Measurements from ENCODE around the gene AFAP1L1. TPM values are rescaled to one million over a fixed set of nuclear protein-coding genes. Genes with fewer than 3 reads are reported as not detected.

Gene AFAP1L1
- total RNA-seq, 2 experiments from 2014 or later = not detected

GRCh38 chr5:149379177-149379761 is 107.6 kb downstream of the AFAP1L1 start, which contains the start of gene IL17B:
Gene IL17B (minus strand): TSS chr5:149379292. CDS start chr5:149379225, 67 bp downstream.
- BruUV-seq (replicated peaks) = no TSS peak
- TF ChIP-seq, protein P1, sequence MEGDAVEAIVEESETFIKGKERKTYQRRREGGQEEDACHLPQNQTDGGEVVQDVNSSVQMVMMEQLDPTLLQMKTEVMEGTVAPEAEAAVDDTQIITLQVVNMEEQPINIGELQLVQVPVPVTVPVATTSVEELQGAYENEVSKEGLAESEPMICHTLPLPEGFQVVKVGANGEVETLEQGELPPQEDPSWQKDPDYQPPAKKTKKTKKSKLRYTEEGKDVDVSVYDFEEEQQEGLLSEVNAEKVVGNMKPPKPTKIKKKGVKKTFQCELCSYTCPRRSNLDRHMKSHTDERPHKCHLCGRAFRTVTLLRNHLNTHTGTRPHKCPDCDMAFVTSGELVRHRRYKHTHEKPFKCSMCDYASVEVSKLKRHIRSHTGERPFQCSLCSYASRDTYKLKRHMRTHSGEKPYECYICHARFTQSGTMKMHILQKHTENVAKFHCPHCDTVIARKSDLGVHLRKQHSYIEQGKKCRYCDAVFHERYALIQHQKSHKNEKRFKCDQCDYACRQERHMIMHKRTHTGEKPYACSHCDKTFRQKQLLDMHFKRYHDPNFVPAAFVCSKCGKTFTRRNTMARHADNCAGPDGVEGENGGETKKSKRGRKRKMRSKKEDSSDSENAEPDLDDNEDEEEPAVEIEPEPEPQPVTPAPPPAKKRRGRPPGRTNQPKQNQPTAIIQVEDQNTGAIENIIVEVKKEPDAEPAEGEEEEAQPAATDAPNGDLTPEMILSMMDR (conservative IDR thresholded peaks at IDR 0.05; ENCODE audit: low read length) = no peak
- TF ChIP-seq EZH2phosphoT487 (IDR thresholded peaks at IDR 0.05; ENCODE audit: borderline replicate concordance, low read depth, low read length) = no peak
- ChIA-PET POLR2A (interaction anchor here (1.1 kb wide), 1 partner anchor 178 kb away, joined by 3 read pairs; no protein-coding TSS in a partner anchor), CTCF (ENCODE audit: unreplicated experiment) (interaction anchor here (0.6 to 1.4 kb wide), 2 partner anchors 23 to 186 kb away, joined by 3 to 7 read pairs; no protein-coding TSS in a partner anchor)
- Histone ChIP-seq H3K9me3 (ENCODE audit: low read length) (no peaks in the 10 kb centered on the region), H3K27ac (ENCODE audit: low read depth, low read length, poor library complexity, severe bottlenecking) (no peak within 1 kb of the TSS), H3K4me2 (ENCODE audit: low read length) (no peak within 1 kb of the TSS), H3K4me3 (ENCODE audit: low read depth, low read length, poor library complexity, severe bottlenecking) (no peak within 1 kb of the TSS), H3K36me3 (ENCODE audit: insufficient read depth, low read length) (no peaks in the 10 kb centered on the region), H3K79me2 (ENCODE audit: insufficient read depth, low read depth, low read length) (no peaks in the 10 kb centered on the region), H3K9me2 (ENCODE audit: insufficient read depth, low read length) (no peaks in the 10 kb centered on the region), H2AFZ (ENCODE audit: low read length) (no peak within 1 kb of the TSS), H3K4me1 (ENCODE audit: insufficient read depth, low read length, poor library complexity, severe bottlenecking) (no peaks in the 10 kb centered on the region), H4K20me1 (ENCODE audit: insufficient read depth, low read length) (no peaks in the 10 kb centered on the region)
- no peak for DNase-seq (ENCODE audit: low spot score)
- intact Hi-C loops (cut with micrococcal nuclease; ENCODE audit: unreplicated experiment) = no loop called here

GRCh38 chr5:149379818-149380374 is 108.2 kb downstream of the AFAP1L1 start:
- intact Hi-C loops (cut with micrococcal nuclease; ENCODE audit: unreplicated experiment) = no loop called here
- no TSS peak for BruUV-seq (replicated peaks)
- ChIA-PET POLR2A (interaction anchor here (0.6 to 1.1 kb wide), 3 partner anchors 26 to 225 kb away, joined by 3 to 5 read pairs (median 4); no protein-coding TSS in a partner anchor), CTCF (ENCODE audit: unreplicated experiment) (interaction anchor here (1.4 kb wide), 1 partner anchor 185 kb away, joined by 3 read pairs; no protein-coding TSS in a partner anchor)
- no peaks in the 10 kb centered on the region for H3K79me2 ChIP-seq (ENCODE audit: insufficient read depth, low read depth, low read length)
- no peak overlapping the region for H3K27ac ChIP-seq (ENCODE audit: low read depth, low read length, poor library complexity, severe bottlenecking)
- no peak for TF ChIP-seq EZH2phosphoT487 (IDR thresholded peaks at IDR 0.05; ENCODE audit: borderline replicate concordance, low read depth, low read length)
- TF ChIP-seq, protein P1 (conservative IDR thresholded peaks at IDR 0.05; ENCODE audit: low read length) = no peak
- H3K4me3 ChIP-seq (ENCODE audit: low read depth, low read length, poor library complexity, severe bottlenecking) = no peak overlapping the region
- no peaks in the 10 kb centered on the region for H4K20me1 ChIP-seq (ENCODE audit: insufficient read depth, low read length)
- H3K9me2 ChIP-seq (ENCODE audit: insufficient read depth, low read length) = no peaks in the 10 kb centered on the region
- H3K9me3 ChIP-seq (ENCODE audit: low read length) = no peaks in the 10 kb centered on the region
- no peak for DNase-seq (ENCODE audit: low spot score)
- no peaks in the 10 kb centered on the region for H3K4me1 ChIP-seq (ENCODE audit: insufficient read depth, low read length, poor library complexity, severe bottlenecking)
- no peaks in the 10 kb centered on the region for H3K36me3 ChIP-seq (ENCODE audit: insufficient read depth, low read length)
- no peak overlapping the region for H2AFZ ChIP-seq (ENCODE audit: low read length)
- H3K4me2 ChIP-seq (ENCODE audit: low read length) = no peak overlapping the region

Data from OCI-LY7 (cell line).